IgD-negative memory B cell (primary cell): ENCODE measurements around the gene OR2T11. TPM values are rescaled to one million over a fixed set of nuclear protein-coding genes. Genes with fewer than 3 reads are reported as not detected.

Experiments
- H3K27ac Mint-ChIP-seq, 3 donors: one replicate each; pipeline ENCODE4 v1.8.0; 2020 to 2022; ENCODE audit warnings: mild to moderate bottlenecking in 3 of 3, mixed read lengths in 3 of 3, moderate library complexity in 1 of 3
- H3K27me3 Mint-ChIP-seq: one replicate; pipeline ENCODE4 v1.8.0; 2021; ENCODE audit warnings: mixed read lengths
- H3K36me3 Mint-ChIP-seq: one replicate; pipeline ENCODE4 v1.8.0; 2020; ENCODE audit warnings: mild to moderate bottlenecking, mixed read lengths
- H3K4me1 Mint-ChIP-seq, 3 donors: one replicate each; pipeline ENCODE4 v1.8.0; 2020 to 2022; ENCODE audit warnings: mixed read lengths in 3 of 3, mild to moderate bottlenecking in 1 of 3
- H3K4me3 Mint-ChIP-seq, 4 donors: one replicate each; pipeline ENCODE4 v1.8.0; 2020 to 2022; ENCODE audit warnings: mild to moderate bottlenecking in 4 of 4, mixed read lengths in 4 of 4, moderate library complexity in 3 of 4
- H3K9me3 Mint-ChIP-seq, 3 donors: one replicate each; pipeline ENCODE4 v1.8.0; 2020 to 2021; ENCODE audit warnings: mixed read lengths in 3 of 3, mild to moderate bottlenecking in 1 of 3
- polyA plus RNA-seq: library from polyadenylated mRNA; unstranded; fragments of 300-500 nt; fragmentation: Illumina TruSeq; gene quantifications from one replicate; pipeline ENCODE4 v1.2.3, GENCODE V29; 2021

Gene OR2T11
- polyA plus RNA-seq, 1 donor from 2014 or later, result not detected

DNA sequence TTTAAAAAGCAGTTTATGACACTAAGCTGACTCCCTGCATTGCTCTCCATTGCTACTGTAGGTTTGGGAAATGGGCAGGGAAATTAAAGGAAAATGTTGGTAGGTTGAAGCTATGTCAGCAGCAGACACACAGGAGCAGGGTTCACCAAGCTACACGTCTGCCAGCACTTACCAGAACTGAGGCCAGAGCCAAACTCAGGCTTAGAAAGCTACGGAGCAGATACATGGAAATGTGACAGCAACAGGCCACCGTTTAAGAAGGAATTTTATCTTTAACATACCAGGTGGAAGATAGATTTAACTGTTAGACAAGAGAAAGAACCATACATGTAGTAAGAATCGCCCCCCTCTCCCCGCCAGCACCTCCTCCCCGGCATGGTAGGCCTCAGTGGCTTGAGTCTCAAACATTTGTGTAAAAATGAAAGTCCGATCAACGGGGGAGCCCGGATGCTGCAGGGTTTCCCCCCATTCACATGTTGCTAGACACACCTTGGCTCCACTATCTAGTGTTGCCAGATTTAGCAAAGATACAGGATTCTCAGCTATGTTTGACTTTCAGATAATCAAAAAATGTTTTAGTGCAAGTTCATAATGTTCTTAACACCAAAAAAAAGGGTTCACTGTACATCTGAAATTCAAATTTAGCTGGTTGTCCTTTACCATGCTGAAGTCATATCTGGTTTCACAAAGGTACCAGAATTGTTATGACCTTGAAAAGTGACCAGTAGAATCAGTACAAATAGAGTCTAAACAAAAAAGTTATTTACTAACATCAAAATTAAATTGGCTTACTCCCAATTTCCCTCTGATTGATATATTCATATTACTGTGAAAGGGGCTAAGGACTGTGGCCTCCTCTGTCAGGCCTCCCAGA is 6.7 kb downstream of the OR2T11 start:
- peaks cover 4 to 12% (median 9%) of the 10 kb centered on the region in 3 donors for H3K4me1 Mint-ChIP-seq
- peak overlapping the region in 2 of 3 donors; percentile 28 to 73 for H3K27ac Mint-ChIP-seq
- H3K4me3 Mint-ChIP-seq, result peak overlapping the region in 3 of 4 donors; percentile 51 to 55 (median 53)
- H3K27me3 Mint-ChIP-seq, result no peaks in the 10 kb centered on the region
- H3K36me3 Mint-ChIP-seq, result no peaks in the 10 kb centered on the region
- H3K9me3 Mint-ChIP-seq, result no peaks in the 10 kb centered on the region

DNA sequence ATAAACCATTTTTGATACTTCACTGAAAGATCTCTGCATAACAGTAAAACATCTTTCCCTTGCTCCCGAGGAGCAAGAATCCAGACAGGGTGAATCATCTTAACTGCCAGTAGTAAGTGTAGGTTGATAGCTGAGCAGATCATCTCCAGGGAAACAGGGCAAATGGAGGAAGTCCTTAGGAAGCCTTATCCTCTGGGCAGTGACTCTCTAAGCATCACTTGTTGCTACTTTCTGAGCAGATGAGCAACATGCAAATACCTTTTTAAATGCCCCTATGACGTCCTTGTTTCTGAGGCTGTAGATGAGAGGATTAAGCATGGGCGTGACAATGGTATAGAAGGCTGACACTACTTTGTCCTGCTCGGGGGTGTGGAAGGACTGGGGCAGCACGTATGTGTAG is 8.9 kb downstream of the OR2T11 start:
- Mint-ChIP-seq H3K27ac (no peak overlapping the region), H3K4me1 (peaks cover 9 to 17% (median 14%) of the 10 kb centered on the region in 3 donors), H3K36me3 (no peaks in the 10 kb centered on the region), H3K9me3 (no peaks in the 10 kb centered on the region), H3K27me3 (no peaks in the 10 kb centered on the region), H3K4me3 (no peak overlapping the region)

DNA sequence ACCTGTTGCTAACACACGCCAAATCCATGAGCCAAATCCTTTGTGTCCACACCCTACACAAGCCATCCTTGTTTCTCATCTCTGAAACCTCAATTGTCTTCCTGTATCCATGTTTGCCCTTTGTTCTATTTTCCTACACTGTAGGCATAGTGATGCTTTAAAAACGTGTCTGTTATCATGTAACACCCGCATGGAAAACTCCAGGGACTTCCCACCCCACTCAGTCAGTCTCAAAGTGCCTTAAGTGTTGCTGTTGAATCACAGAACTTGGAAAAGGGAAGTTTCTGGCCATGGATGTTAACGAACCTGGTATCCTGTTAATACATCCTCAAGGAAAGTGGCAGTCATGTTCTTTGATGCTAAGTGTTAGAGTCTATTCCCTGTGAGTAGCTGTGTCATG is 9.7 kb downstream of the OR2T11 start:
- Mint-ChIP-seq H3K9me3 (no peaks in the 10 kb centered on the region), H3K27me3 (no peaks in the 10 kb centered on the region), H3K36me3 (no peaks in the 10 kb centered on the region), H3K4me1 (peaks cover 9 to 17% (median 14%) of the 10 kb centered on the region in 3 donors), H3K4me3 (no peak overlapping the region), H3K27ac (no peak overlapping the region)

DNA sequence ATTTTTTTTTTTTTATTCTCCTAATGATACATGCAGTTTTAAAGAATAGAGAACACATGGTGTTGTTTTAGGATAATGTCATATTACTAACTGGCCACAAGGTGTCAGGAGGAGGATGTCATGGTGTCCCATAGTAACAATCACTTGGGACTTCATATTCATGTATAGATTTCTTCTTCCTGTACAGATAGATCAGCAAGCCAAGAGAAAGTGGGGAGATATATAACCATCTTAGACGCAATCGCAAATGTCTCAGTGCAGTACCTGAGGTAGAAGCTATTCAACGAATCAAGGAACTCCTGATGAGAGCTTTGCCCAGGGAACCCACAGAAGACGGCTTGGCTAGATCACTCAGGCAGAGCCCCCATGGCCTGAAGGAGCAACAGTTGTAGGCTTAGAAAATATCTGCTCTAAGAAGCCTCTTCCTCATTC is 12.3 kb downstream of the OR2T11 start:
- Mint-ChIP-seq H3K9me3 (no peaks in the 10 kb centered on the region), H3K4me1 (peaks cover 6 to 14% (median 9%) of the 10 kb centered on the region in 3 donors), H3K4me3 (peak overlapping the region in 3 of 4 donors; percentile 38 to 57 (median 49)), H3K27me3 (no peaks in the 10 kb centered on the region), H3K36me3 (no peaks in the 10 kb centered on the region), H3K27ac (peak overlapping the region; percentile 32 to 88 (median 83))

DNA sequence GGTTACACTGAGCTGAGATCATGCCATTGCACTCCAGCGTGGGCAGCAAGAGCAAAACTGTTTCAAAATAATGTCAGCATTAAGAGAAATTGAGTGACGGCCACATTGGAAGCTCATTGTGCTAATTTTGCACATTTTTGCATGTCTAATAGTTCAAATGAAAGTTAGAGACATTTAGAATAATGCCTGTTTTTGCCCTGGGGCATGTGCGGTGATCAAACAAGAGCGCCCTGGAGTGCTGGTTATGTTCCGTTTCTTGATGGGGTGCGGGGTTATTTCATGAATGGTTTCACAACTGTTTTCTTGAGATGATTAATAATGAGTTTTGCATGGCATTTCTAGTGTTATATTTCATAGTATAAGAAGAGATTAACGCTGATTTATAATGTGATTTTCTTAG is 13.1 kb downstream of the OR2T11 start:
- H3K4me3 Mint-ChIP-seq, result no peak overlapping the region
- H3K9me3 Mint-ChIP-seq, result peaks cover 0 to 1% (median 0%) of the 10 kb centered on the region in 3 donors
- peaks cover 6 to 14% (median 9%) of the 10 kb centered on the region in 3 donors for H3K4me1 Mint-ChIP-seq
- H3K27me3 Mint-ChIP-seq, result no peaks in the 10 kb centered on the region
- H3K27ac Mint-ChIP-seq, result no peak overlapping the region
- no peaks in the 10 kb centered on the region for H3K36me3 Mint-ChIP-seq

DNA sequence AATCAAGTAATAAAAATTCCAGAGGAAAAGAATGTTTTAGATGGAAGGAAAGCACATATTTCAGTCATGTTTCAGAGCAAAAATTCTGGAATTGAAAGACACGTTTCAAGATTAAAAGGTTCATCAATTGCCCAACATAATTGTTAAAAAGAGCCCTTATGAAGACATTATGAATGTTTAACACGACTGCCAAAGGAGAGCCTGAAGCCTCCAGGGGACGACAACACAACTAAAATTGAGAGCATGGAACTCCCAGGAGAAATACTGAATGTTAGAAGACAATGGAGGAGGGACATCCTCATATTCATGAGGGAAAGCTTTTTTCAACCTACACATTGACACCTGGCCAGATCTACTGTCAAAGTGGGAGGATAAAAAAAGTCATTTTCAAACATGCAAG is 16.0 kb downstream of the OR2T11 start:
- peaks cover 6 to 14% (median 9%) of the 10 kb centered on the region in 3 donors for H3K4me1 Mint-ChIP-seq
- H3K4me3 Mint-ChIP-seq, result no peak overlapping the region
- no peak overlapping the region for H3K27ac Mint-ChIP-seq

DNA sequence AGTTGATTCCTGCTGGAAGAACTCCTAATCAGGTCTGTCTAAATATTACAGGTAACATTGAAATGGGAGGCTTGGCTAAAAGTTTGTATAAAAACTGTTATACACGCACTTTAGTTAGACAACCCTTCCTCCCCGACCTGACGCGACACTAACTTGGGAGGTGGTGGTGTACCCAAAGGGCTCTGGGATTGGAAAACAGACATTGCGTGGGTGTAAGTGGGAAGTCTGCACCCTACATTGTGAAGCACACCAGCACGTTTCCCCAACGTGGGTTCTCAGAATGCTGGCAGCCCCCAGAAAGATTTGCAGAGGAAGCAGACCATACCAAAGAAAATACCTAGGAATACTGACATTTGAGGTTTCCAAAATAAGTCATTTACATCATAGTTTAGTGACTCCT is 16.8 kb downstream of the OR2T11 start:
- Mint-ChIP-seq H3K9me3 (peaks cover 0 to 1% (median 0%) of the 10 kb centered on the region in 3 donors), H3K4me3 (no peak overlapping the region), H3K27ac (no peak overlapping the region), H3K4me1 (peaks cover 6 to 14% (median 9%) of the 10 kb centered on the region in 3 donors), H3K27me3 (no peaks in the 10 kb centered on the region), H3K36me3 (peaks cover 3% of the 10 kb centered on the region)

More for the DNA sequence above, 16.0 kb downstream of the OR2T11 start:
- Mint-ChIP-seq H3K27me3 (no peaks in the 10 kb centered on the region), H3K36me3 (peaks cover 3% of the 10 kb centered on the region), H3K9me3 (peaks cover 0 to 1% (median 0%) of the 10 kb centered on the region in 3 donors)

DNA sequence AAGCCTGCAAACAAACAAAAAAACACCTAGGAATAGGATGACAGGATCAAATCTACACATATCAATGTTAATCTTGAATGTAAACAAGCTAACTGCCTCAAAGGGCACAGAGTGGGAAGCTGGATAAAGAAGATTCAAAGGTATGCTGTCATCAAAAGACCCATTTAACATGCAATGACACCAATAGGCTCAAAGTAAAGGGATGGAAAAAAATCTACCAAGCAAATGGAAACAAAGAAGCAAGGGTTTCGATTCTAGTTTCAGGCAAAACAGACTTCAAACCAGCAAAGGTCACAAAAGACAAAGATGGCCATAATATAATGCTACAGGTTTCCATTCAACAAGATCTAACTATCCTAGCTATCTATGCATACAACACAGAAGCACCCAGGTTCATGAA is 21.1 kb downstream of the OR2T11 start:
- Mint-ChIP-seq H3K4me1 (peaks cover 0 to 4% (median 2%) of the 10 kb centered on the region in 3 donors), H3K27me3 (no peaks in the 10 kb centered on the region), H3K27ac (no peak overlapping the region), H3K4me3 (no peak overlapping the region), H3K9me3 (peaks cover 0 to 1% (median 0%) of the 10 kb centered on the region in 3 donors), H3K36me3 (peaks cover 3% of the 10 kb centered on the region)

DNA sequence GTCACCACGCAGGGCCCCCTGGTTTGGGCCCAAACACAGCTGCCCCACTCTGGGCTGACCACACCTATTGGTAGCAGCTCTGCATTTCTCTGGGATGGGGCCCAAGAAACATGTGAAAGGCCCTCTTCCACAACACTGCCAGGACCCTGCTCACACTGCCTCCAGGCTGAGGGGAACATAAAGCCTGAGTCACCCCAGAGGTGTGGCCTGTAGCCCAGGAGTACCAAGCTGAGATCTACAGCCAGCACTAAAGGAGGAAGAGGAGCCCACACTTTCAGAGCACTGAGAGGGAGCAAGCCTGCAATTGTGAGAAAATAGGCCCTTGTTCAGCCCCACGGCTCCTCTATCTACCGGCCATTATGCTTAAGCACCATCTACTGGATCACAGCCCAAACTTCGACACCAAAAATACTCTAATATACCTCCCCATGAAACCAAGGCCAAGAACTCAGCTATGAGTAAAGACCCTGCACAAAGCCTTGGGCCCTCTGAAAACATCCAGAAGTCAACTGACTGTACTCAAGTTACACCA is 22.9 kb downstream of the OR2T11 start:
- peaks cover 3% of the 10 kb centered on the region for H3K36me3 Mint-ChIP-seq
- no peak overlapping the region for H3K4me3 Mint-ChIP-seq
- H3K27ac Mint-ChIP-seq, result peak overlapping the region in 1 of 3 donors; percentile 6
- peaks cover 0 to 1% (median 0%) of the 10 kb centered on the region in 3 donors for H3K9me3 Mint-ChIP-seq
- H3K27me3 Mint-ChIP-seq, result no peaks in the 10 kb centered on the region
- no peaks in the 10 kb centered on the region for H3K4me1 Mint-ChIP-seq

DNA sequence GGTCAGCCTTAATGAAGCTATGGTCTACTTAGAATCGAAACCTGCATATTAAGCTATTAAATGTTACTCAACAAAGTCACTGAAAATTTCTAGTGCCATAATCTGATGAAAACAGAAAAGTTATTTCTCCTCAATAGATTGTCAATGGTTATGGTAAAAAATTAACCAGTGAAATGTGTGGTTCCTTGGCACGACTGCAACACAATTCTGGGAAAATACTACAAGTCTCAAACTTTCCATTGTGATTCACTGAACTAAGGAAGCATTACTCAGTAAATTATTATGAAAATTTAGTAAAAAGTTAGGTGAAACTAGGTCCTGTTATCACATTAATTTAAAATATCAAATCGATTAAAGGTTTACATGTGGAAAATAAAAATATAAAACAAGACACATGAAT is 24.6 kb downstream of the OR2T11 start:
- Mint-ChIP-seq H3K4me1 (no peaks in the 10 kb centered on the region), H3K9me3 (no peaks in the 10 kb centered on the region), H3K27ac (no peak overlapping the region), H3K4me3 (no peak overlapping the region), H3K36me3 (peaks cover 3% of the 10 kb centered on the region), H3K27me3 (no peaks in the 10 kb centered on the region)

DNA sequence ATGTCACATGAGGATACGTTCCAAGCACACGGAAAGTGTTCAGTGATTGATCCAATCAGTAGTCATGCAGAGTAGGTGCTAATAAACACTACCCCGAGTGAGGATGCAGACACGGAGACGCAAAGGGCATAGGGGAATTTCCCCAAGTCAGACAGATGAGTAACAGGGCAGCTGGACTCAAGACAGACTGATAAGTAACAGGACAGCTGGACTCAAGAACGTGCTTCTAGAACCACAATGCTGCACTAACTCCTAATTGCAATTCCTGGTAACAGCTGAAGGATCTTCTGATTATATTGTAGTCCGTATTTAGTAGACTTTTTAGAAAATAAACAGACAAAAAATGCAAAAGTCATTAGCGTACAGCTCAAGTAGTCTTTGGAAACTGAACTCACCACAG is 35.5 kb downstream of the OR2T11 start:
- no peak overlapping the region for H3K27ac Mint-ChIP-seq
- no peak overlapping the region for H3K4me3 Mint-ChIP-seq
- peaks cover 0 to 9% (median 0%) of the 10 kb centered on the region in 3 donors for H3K9me3 Mint-ChIP-seq
- H3K27me3 Mint-ChIP-seq, result no peaks in the 10 kb centered on the region
- peaks cover 0 to 4% (median 4%) of the 10 kb centered on the region in 3 donors for H3K4me1 Mint-ChIP-seq
- no peaks in the 10 kb centered on the region for H3K36me3 Mint-ChIP-seq

DNA sequence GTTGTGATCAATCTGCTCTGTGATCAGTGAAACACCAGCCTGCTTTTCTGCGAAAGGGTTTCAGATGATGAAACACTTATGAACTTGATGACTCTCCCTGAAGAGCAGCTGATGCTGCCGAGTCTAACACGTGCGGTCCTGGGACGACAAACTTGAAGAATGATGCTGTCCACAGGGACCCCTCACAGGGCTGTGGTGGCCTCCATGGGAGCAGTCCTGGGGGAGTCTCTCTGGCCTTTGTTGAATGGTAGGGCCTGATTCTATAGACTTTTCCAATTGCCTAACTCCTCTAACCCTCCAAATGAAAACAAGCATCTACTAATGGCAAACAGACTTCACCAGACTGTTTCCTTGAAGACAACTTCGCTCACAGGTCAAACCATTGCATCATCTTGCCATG is 37.3 kb downstream of the OR2T11 start, which contains the start of gene OR2T10:
Gene OR2T10, minus strand, starts transcription at position 112 of the 400 bp plus-strand sequence. CDS start 3,932 bp downstream, outside the sequence.
- peaks cover 0 to 4% (median 4%) of the 10 kb centered on the region in 3 donors for H3K4me1 Mint-ChIP-seq
- no peak within 1 kb of the TSS for H3K27ac Mint-ChIP-seq
- H3K4me3 Mint-ChIP-seq, result no peak within 1 kb of the TSS
- H3K27me3 Mint-ChIP-seq, result no peaks in the 10 kb centered on the region
- H3K9me3 Mint-ChIP-seq, result peaks cover 0 to 7% (median 0%) of the 10 kb centered on the region in 3 donors
- no peaks in the 10 kb centered on the region for H3K36me3 Mint-ChIP-seq

DNA sequence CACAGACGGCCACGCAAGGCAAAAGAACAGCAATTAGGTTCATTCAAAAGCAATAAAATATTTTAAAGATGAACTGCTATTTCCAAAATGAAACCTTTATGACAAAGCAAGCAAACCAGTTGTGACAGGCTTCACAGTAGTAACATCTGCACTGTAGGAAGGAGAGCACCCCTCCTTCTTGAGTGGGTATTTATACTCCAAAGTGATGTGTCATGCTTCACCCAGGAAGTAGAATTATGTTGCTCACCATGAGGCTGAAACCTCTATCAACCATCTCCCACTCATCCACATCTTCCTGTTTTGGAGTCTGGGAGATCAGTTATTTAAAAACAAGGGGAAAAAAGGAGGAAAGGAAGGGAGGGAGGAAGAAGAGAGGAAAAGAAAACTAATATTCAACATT is 38.3 kb downstream of the OR2T11 start:
- no peak overlapping the region for H3K4me3 Mint-ChIP-seq
- no peaks in the 10 kb centered on the region for H3K9me3 Mint-ChIP-seq
- peaks cover 0 to 4% (median 4%) of the 10 kb centered on the region in 3 donors for H3K4me1 Mint-ChIP-seq
- H3K36me3 Mint-ChIP-seq, result no peaks in the 10 kb centered on the region
- H3K27ac Mint-ChIP-seq, result no peak overlapping the region
- H3K27me3 Mint-ChIP-seq, result no peaks in the 10 kb centered on the region

DNA sequence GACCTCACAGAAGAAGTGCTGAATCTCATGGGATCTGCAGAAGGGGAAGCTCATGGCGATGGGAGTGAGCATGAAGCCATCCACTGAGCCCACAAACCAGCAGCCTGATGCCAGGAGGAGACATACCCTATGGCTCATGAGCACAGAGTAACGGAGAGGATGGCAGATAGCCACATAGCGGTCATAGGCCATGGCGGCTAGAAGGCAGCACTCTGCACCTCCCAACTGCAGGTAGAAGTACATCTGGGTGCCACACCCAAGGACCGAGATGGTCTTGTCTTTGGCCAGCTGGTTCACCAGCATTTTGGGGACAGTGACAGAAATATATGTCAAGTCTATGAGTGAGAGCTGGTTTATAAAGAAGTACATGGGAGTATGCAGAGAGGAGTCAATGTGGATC is 41.7 kb downstream of the OR2T11 start:
- no peaks in the 10 kb centered on the region for H3K27me3 Mint-ChIP-seq
- peaks cover 0 to 4% (median 4%) of the 10 kb centered on the region in 3 donors for H3K4me1 Mint-ChIP-seq
- no peaks in the 10 kb centered on the region for H3K9me3 Mint-ChIP-seq
- no peak overlapping the region for H3K27ac Mint-ChIP-seq
- no peaks in the 10 kb centered on the region for H3K36me3 Mint-ChIP-seq
- H3K4me3 Mint-ChIP-seq, result no peak overlapping the region

DNA sequence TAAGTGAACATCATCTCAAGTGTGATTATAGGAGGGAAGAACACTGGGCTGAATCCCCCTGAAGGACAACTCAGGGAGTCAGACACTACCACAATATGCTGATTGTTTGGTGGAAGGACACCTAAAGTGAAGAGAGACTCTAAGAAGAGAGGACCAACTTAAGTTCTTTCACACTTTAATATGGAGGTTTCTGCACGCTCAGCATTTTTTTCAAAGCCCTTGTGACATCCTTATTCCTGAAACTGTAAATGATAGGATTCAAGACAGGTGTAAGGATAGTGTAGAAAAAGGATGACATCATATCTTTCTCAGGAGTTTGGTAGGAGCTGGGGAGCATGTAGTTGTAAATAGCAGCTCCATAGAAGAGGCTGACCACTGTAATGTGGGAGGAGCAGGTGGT is 42.2 kb downstream of the OR2T11 start:
- H3K36me3 Mint-ChIP-seq, result peaks cover 3% of the 10 kb centered on the region
- no peaks in the 10 kb centered on the region for H3K27me3 Mint-ChIP-seq
- peaks cover 0 to 4% (median 4%) of the 10 kb centered on the region in 3 donors for H3K4me1 Mint-ChIP-seq
- H3K4me3 Mint-ChIP-seq, result no peak overlapping the region
- no peak overlapping the region for H3K27ac Mint-ChIP-seq
- no peaks in the 10 kb centered on the region for H3K9me3 Mint-ChIP-seq
